ENCODE results near the gene SHD. TPM values are rescaled to one million over a fixed set of nuclear protein-coding genes. Genes with fewer than 3 reads are reported as not detected.

SHD gene
- total and polyA plus RNA-seq, 4 donors, result not detected

DNA sequence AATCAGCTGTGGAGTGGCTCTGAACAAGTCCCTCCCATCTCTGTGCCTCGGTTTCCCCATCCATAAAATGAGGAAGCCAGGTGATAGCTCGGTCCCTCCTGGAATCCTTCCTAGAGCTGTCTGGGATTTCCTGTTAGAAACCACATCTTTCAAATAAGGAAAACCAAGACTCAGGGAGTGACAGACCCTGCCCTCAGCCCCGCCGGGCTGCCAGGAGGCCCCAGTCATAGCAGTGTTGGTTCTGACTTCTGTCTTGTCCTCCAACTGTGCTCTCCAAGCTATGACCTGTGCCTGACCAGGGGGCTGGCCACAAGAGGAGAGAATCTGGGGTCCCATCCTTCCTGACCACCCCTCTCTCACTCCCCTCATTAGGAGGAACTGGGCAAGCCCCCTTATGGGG, 1.1 kb upstream of the SHD start:
- Histone ChIP-seq H3K4me1 (ENCODE audit: control insufficient read depth in 5 of 5, insufficient read depth in 5 of 5, low read length in 5 of 5) (peaks cover 0 to 7% (median 3%) of the 10 kb centered on the region in 5 donors), H3K27ac (ENCODE audit: low read depth in 1 of 2, low read length in 1 of 2) (no peak overlapping the region), H3K9ac (ENCODE audit: insufficient read depth in 1 of 2, low read length in 2 of 2) (no peak overlapping the region), H3K27me3 (ENCODE audit: control insufficient read depth in 3 of 3, insufficient read depth in 3 of 3, low read length in 2 of 3) (peaks cover 15 to 24% (median 20%) of the 10 kb centered on the region in 3 donors), H3K9me3 (ENCODE audit: control insufficient read depth in 4 of 4, insufficient read depth in 3 of 4, low read length in 3 of 4) (peaks cover 0 to 1% (median 0%) of the 10 kb centered on the region in 4 donors), H3K36me3 (ENCODE audit: control insufficient read depth in 4 of 4, insufficient read depth in 4 of 4, low read length in 4 of 4) (no peaks in the 10 kb centered on the region), H3K4me3 (no peak overlapping the region)
- TF ChIP-seq, protein P1, sequence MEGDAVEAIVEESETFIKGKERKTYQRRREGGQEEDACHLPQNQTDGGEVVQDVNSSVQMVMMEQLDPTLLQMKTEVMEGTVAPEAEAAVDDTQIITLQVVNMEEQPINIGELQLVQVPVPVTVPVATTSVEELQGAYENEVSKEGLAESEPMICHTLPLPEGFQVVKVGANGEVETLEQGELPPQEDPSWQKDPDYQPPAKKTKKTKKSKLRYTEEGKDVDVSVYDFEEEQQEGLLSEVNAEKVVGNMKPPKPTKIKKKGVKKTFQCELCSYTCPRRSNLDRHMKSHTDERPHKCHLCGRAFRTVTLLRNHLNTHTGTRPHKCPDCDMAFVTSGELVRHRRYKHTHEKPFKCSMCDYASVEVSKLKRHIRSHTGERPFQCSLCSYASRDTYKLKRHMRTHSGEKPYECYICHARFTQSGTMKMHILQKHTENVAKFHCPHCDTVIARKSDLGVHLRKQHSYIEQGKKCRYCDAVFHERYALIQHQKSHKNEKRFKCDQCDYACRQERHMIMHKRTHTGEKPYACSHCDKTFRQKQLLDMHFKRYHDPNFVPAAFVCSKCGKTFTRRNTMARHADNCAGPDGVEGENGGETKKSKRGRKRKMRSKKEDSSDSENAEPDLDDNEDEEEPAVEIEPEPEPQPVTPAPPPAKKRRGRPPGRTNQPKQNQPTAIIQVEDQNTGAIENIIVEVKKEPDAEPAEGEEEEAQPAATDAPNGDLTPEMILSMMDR (IDR thresholded peaks at IDR 0.05; ENCODE audit: control extremely low read depth, extremely low read depth), result no peak
- WGBS, 2 donors, result 17 to 23% methylated on average over 4 of the region's 4 CpGs
- DNase-seq (no peak), ATAC-seq (ENCODE audit: insufficient read depth, low FRiP score) (no peak)

DNA sequence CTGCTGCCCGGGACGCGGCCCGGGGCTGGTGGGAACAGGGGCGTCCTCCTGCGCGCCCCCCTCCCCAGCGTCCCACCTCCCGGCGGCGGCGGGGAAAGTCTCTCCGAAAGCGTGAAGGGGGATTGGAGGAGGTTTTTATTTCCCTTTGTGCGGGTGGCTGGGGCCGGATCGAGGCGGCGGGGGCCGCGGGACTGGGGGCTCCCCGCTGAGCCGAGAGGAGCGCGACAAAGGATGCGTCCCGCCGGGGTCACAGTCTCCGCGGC, 132 bp downstream of the SHD start:
- TF ChIP-seq, protein P1 (IDR thresholded peaks at IDR 0.05; ENCODE audit: control extremely low read depth, extremely low read depth), result no peak
- ATAC-seq (ENCODE audit: insufficient read depth, low FRiP score) (no peak), DNase-seq (no peak)
- peaks cover 15 to 24% (median 22%) of the 10 kb centered on the region in 3 donors for H3K27me3 ChIP-seq (ENCODE audit: control insufficient read depth in 3 of 3, insufficient read depth in 3 of 3, low read length in 2 of 3)
- H3K36me3 ChIP-seq (ENCODE audit: control insufficient read depth in 4 of 4, insufficient read depth in 4 of 4, low read length in 4 of 4), result no peaks in the 10 kb centered on the region
- H3K9me3 ChIP-seq (ENCODE audit: control insufficient read depth in 4 of 4, insufficient read depth in 3 of 4, low read length in 3 of 4), result peaks cover 0 to 1% (median 0%) of the 10 kb centered on the region in 4 donors
- no peak overlapping the region for H3K4me3 ChIP-seq
- H3K4me1 ChIP-seq (ENCODE audit: control insufficient read depth in 5 of 5, insufficient read depth in 5 of 5, low read length in 5 of 5), result peaks cover 0 to 7% (median 3%) of the 10 kb centered on the region in 5 donors
- no peak overlapping the region for H3K27ac ChIP-seq (ENCODE audit: low read depth in 1 of 2, low read length in 1 of 2)
- WGBS, 2 donors, result 0 to 2% methylated on average over 16 to 30 of the region's 30 CpGs
- H3K9ac ChIP-seq (ENCODE audit: insufficient read depth in 1 of 2, low read length in 2 of 2), result no peak overlapping the region

DNA sequence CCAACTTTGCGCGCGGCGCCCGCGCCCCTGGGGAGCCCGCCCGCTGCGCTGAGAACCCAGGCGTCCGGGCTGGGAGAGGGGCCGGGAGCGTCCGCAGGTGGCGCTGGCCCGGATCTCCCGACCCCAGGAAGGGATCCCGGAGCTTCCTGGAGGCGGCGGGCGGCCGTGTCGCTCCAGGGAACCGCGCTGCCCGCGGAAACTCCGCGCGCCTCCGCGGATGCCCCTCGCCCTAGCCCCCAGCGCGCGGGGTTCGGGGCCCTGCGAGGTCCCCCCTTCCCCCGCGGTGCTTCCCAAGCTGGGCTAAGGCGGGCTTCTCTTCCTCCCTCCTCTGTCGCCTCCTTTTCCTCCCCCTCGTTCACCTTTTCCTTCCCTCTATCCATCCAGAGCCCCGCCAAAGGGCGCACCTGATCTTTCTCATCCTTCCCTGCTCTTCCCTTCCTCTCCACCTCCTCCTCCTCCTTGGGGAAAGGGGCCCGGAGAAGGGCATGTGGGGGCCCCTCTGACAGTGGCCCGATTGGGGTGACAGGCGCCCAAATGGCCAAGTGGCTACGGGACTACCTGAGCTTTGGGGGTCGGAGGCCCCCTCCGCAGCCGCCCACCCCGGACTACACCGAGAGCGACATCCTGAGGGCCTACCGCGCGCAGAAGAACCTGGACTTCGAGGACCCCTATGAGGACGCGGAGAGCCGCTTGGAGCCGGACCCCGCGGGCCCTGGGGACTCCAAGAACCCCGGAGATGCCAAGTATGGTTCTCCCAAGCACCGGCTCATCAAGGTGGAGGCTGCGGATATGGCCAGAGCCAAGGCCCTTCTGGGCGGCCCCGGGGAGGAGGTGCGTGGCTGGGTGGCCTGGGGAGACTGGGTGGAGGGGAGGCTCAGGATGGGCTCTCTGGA, 710 bp downstream of the SHD start:
- DNase-seq, result no peak

More for the DNA sequence above, 710 bp downstream of the SHD start:
- Histone ChIP-seq H3K36me3 (ENCODE audit: control insufficient read depth in 4 of 4, insufficient read depth in 4 of 4, low read length in 4 of 4) (no peaks in the 10 kb centered on the region), H3K4me3 (no peak overlapping the region), H3K9ac (ENCODE audit: insufficient read depth in 1 of 2, low read length in 2 of 2) (no peak overlapping the region), H3K27ac (ENCODE audit: low read depth in 1 of 2, low read length in 1 of 2) (no peak overlapping the region), H3K9me3 (ENCODE audit: control insufficient read depth in 4 of 4, insufficient read depth in 3 of 4, low read length in 3 of 4) (peaks cover 0 to 1% (median 0%) of the 10 kb centered on the region in 4 donors), H3K4me1 (ENCODE audit: control insufficient read depth in 5 of 5, insufficient read depth in 5 of 5, low read length in 5 of 5) (peaks cover 0 to 7% (median 3%) of the 10 kb centered on the region in 5 donors), H3K27me3 (ENCODE audit: control insufficient read depth in 3 of 3, insufficient read depth in 3 of 3, low read length in 2 of 3) (peaks cover 15 to 24% (median 22%) of the 10 kb centered on the region in 3 donors)
- TF ChIP-seq, protein P1 (IDR thresholded peaks at IDR 0.05; ENCODE audit: control extremely low read depth, extremely low read depth), result no peak
- no peak for ATAC-seq (ENCODE audit: insufficient read depth, low FRiP score)
- WGBS, 2 donors, result 4 to 5% methylated on average over 62 to 71 of the region's 71 CpGs
